ENCODE data around the gene LARP1.

Gene LARP1

DNA sequence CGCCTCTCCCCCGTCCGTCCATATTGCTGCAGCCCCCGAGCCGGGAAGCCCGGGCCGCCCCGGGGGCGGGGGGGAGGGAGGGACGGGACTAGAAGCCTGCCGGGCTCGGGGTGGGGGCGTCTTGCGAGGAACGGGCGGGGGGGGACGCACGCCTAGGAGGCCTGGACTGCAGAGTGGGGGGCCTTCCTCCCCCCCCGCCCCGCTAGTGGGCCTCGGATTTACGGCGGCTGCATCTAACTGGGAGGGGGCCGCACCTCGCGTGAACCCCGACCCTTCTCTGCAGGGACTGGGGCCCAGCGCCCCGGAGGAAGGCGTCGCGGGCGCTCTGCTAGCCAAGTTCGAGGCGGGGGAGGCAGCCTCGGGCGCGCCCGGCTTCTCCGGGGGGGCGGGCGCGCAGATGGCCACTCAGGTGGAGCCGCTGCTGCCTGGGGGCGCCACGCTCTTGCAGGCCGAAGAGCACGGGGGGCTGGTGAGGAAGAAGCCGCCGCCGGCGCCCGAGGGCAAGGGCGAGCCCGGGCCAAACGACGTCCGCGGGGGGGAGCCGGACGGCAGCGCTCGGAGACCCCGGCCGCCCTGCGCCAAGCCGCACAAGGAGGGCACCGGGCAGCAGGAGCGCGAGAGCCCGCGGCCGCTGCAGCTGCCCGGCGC, at the start of gene LARP1:
TSS of gene LARP1 (plus strand) at position 17 of the 648 bp plus-strand sequence. CDS start at position 398, 381 bp downstream.
- H3K4me3 ChIP-seq (replicated peaks in 1 of 2; ENCODE audit: low read depth in 2 of 2, low read length in 2 of 2) = peak within 1 kb of the TSS; percentile 89 to 96
- TF ChIP-seq, protein P1, sequence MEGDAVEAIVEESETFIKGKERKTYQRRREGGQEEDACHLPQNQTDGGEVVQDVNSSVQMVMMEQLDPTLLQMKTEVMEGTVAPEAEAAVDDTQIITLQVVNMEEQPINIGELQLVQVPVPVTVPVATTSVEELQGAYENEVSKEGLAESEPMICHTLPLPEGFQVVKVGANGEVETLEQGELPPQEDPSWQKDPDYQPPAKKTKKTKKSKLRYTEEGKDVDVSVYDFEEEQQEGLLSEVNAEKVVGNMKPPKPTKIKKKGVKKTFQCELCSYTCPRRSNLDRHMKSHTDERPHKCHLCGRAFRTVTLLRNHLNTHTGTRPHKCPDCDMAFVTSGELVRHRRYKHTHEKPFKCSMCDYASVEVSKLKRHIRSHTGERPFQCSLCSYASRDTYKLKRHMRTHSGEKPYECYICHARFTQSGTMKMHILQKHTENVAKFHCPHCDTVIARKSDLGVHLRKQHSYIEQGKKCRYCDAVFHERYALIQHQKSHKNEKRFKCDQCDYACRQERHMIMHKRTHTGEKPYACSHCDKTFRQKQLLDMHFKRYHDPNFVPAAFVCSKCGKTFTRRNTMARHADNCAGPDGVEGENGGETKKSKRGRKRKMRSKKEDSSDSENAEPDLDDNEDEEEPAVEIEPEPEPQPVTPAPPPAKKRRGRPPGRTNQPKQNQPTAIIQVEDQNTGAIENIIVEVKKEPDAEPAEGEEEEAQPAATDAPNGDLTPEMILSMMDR (IDR thresholded peaks at IDR 0.05; ENCODE audit: low read depth, low read length) = no peak
- peak; percentile 17 to 29 for DNase-seq (ENCODE audit: low read depth in 2 of 2)

DNA sequence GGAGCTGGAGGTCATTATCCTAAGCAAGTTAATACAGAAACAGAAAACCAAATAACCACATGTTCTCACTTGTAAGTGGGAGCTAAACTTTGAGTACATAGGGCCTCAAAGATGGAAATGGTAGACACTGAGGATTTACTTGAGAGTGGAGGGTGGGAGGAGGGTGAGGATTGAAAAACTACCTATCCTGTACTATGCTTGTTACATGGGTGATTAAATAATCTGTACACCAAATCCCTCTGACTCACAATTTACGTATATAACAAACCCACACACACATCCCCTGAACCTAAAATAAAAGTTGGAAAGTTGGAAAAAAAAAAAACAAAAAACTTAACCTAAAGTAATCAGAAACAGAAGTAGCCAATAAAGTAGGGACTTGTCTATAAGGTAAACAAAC, 48.8 kb upstream of the LARP1 start:
- H3K4me3 ChIP-seq (replicated peaks in 1 of 2; ENCODE audit: low read depth in 2 of 2, low read length in 2 of 2) = no peak overlapping the region
- TF ChIP-seq, protein P1 (IDR thresholded peaks at IDR 0.05; ENCODE audit: low read depth, low read length) = no peak
- no peak for DNase-seq (ENCODE audit: low read depth in 2 of 2)

GRCh38 chr5:154707641-154708040, 47.5 kb upstream of the LARP1 start:
- no peak overlapping the region for H3K4me3 ChIP-seq (replicated peaks in 1 of 2; ENCODE audit: low read depth in 2 of 2, low read length in 2 of 2)
- TF ChIP-seq, protein P1 (IDR thresholded peaks at IDR 0.05; ENCODE audit: low read depth, low read length) = no peak
- no peak for DNase-seq (ENCODE audit: low read depth in 2 of 2)

- DNase-seq (ENCODE audit: low read depth in 2 of 2) = no peak
- no peak overlapping the region for H3K4me3 ChIP-seq (replicated peaks in 1 of 2; ENCODE audit: low read depth in 2 of 2, low read length in 2 of 2)
- TF ChIP-seq, protein P1 (IDR thresholded peaks at IDR 0.05; ENCODE audit: low read depth, low read length) = no peak
These were observed 47.0 kb upstream of the LARP1 start for GRCh38 chr5:154708207-154708606.

DNA sequence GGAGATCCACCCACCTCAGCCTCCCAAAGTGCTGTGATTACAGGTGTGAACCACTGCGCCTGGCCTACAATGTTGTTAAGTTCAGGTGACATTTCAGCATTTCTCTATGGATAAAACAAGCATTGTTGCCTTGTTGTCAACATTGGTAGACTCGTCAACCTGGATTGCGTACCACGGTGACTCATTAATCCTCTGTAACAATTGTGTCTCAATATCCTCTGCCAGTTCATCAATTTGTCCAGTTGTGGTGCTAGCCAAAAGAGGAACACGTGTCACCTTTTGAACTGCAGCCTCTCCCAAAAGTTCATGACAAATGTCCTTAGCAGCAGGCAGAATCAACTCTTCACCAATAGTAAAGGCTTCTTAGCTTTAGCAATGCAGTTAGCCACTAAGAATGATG, 46.3 kb upstream of the LARP1 start:
- TF ChIP-seq, protein P1 (IDR thresholded peaks at IDR 0.05; ENCODE audit: low read depth, low read length) = no peak
- no peak overlapping the region for H3K4me3 ChIP-seq (replicated peaks in 1 of 2; ENCODE audit: low read depth in 2 of 2, low read length in 2 of 2)
- peak in 1 of 2 donors; percentile 28 for DNase-seq (ENCODE audit: low read depth in 2 of 2)

DNA sequence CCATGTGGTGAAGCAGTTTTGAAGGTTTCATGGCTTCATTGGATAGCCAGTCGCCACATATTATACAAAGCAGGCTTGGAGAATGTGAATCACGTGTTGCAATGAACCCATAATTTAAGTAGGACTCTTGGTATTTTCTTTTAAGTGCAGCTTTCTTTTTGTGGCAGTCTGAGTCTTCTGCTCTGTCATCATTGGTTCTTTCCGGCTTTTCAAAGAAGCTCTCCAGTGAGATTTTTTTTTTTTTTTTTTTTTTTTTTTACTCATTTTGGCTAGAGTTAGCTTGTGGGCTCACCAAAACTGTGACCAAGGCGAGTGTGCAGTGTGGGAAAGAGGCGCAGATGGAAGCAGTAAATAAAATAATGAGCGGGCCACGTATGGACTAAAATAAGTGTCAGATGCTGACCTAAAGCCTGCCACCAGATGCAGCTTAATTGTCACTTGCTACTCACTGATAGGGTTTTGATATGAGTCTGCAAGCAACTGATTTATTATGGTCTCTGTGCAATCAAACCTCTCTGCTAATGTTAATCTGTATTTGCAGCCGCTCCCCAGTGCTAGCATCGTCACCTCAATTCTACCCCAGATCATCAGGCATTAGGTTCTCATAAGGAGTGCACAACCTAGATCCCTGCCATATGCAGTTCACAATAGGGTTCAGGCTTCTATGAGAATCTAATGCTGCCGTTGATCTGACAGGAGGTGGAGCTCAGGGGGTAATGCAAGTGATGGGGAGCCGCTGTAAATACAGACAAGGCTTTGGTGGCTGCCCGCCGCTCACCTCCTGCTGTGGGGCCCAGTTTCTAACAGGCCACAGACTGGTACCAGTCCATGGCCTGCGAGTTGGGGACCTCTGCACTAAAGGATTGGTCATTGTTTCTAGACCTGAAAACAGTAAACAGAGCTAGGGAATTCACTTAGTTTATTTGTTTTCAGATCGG, 45.5 kb upstream of the LARP1 start:
- TF ChIP-seq, protein P1 (IDR thresholded peaks at IDR 0.05; ENCODE audit: low read depth, low read length) = no peak
- no peak for DNase-seq (ENCODE audit: low read depth in 2 of 2)
- H3K4me3 ChIP-seq (replicated peaks in 1 of 2; ENCODE audit: low read depth in 2 of 2, low read length in 2 of 2) = no peak overlapping the region
